PC-9 (cell line): ENCODE measurements around the gene LCOR.

ENCODE experiments used
- EZH2 ChIP-seq: fragments of 200-600 bp; sonication (generic); IDR thresholded peaks from 2 replicates; pipeline ENCODE4 v1.8.0; 2017; ENCODE audit warnings: antibody characterized with exemption, low read depth
- TF ChIP-seq, protein P1 (sequence below): fragments of 200-600 bp; sonication (generic); conservative IDR thresholded peaks from 2 replicates; pipeline ENCODE4 v1.6.1; 2017; ENCODE audit warnings: mixed run types, antibody characterized with exemption, mild to moderate bottlenecking, moderate library complexity

DNA sequence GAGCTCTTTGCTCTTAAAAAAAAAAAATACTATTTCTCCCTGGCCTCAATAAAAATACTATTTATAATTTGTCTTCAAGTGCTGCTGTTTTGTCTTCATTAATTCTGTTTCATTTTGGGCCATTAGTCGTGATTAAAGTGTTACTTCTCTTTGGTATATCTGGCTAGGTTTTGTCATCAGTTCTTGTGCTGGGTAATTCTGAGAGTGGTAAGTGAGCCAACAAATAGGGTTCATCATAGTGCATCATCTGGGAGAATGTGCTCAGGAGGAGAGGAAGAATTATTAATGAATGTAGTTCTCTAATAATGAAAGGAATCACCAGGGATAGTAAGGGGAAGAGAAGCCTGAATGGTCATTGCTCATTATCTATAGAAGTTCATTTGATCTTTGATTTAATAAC lies 70.0 kb downstream of the LCOR start:
- TF ChIP-seq, protein P1, sequence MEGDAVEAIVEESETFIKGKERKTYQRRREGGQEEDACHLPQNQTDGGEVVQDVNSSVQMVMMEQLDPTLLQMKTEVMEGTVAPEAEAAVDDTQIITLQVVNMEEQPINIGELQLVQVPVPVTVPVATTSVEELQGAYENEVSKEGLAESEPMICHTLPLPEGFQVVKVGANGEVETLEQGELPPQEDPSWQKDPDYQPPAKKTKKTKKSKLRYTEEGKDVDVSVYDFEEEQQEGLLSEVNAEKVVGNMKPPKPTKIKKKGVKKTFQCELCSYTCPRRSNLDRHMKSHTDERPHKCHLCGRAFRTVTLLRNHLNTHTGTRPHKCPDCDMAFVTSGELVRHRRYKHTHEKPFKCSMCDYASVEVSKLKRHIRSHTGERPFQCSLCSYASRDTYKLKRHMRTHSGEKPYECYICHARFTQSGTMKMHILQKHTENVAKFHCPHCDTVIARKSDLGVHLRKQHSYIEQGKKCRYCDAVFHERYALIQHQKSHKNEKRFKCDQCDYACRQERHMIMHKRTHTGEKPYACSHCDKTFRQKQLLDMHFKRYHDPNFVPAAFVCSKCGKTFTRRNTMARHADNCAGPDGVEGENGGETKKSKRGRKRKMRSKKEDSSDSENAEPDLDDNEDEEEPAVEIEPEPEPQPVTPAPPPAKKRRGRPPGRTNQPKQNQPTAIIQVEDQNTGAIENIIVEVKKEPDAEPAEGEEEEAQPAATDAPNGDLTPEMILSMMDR: no peak
- TF ChIP-seq EZH2: no peak
